T-helper 2 cell (primary cell): ENCODE measurements around the gene FAM20A.
"Not testable (repeated sequence)": the region's sequence is repeated elsewhere in the genome, so short reads cannot be mapped to it uniquely, and the experiment has no call there.

Experiments used
- DNase-seq, 5 experiments: peaks; one replicate each; pipeline versions ENCODE4 v3.0.0 to v3.0.0-alpha.2; 2012 to 2022

FAM20A gene

GRCh38 chr17:68587847-68588246 is 13.3 kb downstream of the FAM20A start:
- no peak for DNase-seq

- no peak for DNase-seq
These were observed 14.1 kb downstream of the FAM20A start for GRCh38 chr17:68587026-68587425.

- no peak for DNase-seq
These were observed 15.5 kb downstream of the FAM20A start for GRCh38 chr17:68585643-68586042.

- DNase-seq, result no peak
These were observed 16.4 kb downstream of the FAM20A start for GRCh38 chr17:68584581-68585303.

- not testable (repeated sequence) for DNase-seq
These were observed 18.3 kb downstream of the FAM20A start for GRCh38 chr17:68582867-68583266.

GRCh38 chr17:68581863-68582645 is 19.1 kb downstream of the FAM20A start:
- DNase-seq, result no peak

GRCh38 chr17:68580236-68580770 is 20.9 kb downstream of the FAM20A start:
- DNase-seq, result no peak

- DNase-seq, result no peak
These were observed 21.8 kb downstream of the FAM20A start for GRCh38 chr17:68579194-68579927.

GRCh38 chr17:68578236-68578635 is 22.9 kb downstream of the FAM20A start:
- no peak for DNase-seq

GRCh38 chr17:68577497-68577821 is 23.7 kb downstream of the FAM20A start:
- DNase-seq, result no peak

- DNase-seq, result no peak
These were observed 24.2 kb downstream of the FAM20A start for GRCh38 chr17:68576811-68577496.

GRCh38 chr17:68576137-68576536 is 25.0 kb downstream of the FAM20A start:
- DNase-seq, result no peak

GRCh38 chr17:68573338-68573737 is 27.8 kb downstream of the FAM20A start:
- no peak for DNase-seq

- DNase-seq, result no peak
These were observed 28.9 kb downstream of the FAM20A start for GRCh38 chr17:68572138-68572842.

- DNase-seq, result no peak
These were observed 30.6 kb downstream of the FAM20A start for GRCh38 chr17:68570526-68570925.

GRCh38 chr17:68569346-68569745 is 31.8 kb downstream of the FAM20A start:
- no peak for DNase-seq

- no peak for DNase-seq
These were observed 32.6 kb downstream of the FAM20A start for GRCh38 chr17:68568581-68568980.

GRCh38 chr17:68567581-68567980 is 33.6 kb downstream of the FAM20A start:
- DNase-seq, result no peak

GRCh38 chr17:68567035-68567434 is 34.1 kb downstream of the FAM20A start:
- DNase-seq, result no peak

- DNase-seq, result no peak
These were observed 34.8 kb downstream of the FAM20A start for GRCh38 chr17:68566442-68566738.

- no peak for DNase-seq
These were observed 35.3 kb downstream of the FAM20A start for GRCh38 chr17:68565661-68566441.
